ENCODE measurements around the gene ATF1. TPM values are rescaled to one million over a fixed set of nuclear protein-coding genes. Genes with fewer than 3 reads are reported as not detected.

ATF1 gene
- total and polyA plus RNA-seq, 2 of the 8 experiments (the other 6 are each of a cell fraction or from before 2014, with no cell fraction given): 23.2 to 41.8 TPM

DNA sequence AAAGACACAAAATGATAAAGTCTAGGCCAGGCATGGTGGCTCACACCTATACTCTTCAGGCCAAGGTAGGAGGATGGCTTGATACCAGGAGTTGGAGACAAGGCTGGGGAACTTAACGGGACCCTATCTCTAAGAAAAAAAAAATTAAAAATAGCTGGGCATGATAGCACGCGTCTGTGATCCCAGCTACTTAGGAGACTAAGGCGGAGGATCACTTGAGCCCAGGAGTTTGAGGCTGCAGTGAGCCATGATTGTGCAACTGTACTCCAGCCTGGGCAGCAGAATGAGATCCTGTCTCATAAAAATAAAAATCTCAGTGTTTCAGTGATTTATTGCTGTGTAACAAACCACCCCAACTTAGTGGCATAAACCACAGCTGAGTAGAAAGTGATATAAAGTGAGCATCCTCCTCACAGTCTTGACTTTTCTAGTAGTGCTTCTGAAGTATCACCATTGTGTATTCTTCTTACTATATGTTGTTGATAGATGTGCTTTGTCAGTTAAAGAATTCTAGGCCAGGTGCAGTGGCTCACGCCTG is 10.6 kb upstream of the ATF1 start:
- Histone ChIP-seq H3K56ac (replicated peaks; ENCODE audit: insufficient read length, low read depth, low read length) (no peak overlapping the region), H2BK15ac (ENCODE audit: low read length) (no peak overlapping the region), H2BK12ac (ENCODE audit: low read depth, low read length) (no peak overlapping the region), H2BK20ac (ENCODE audit: low read length) (no peak overlapping the region), H4K8ac (ENCODE audit: extremely low read depth, insufficient read depth, low read length) (no peak overlapping the region), H4K91ac (replicated peaks; ENCODE audit: insufficient read length, low read length) (no peak overlapping the region), H3K4ac (replicated peaks; ENCODE audit: insufficient read length, low read depth, low read length) (no peak overlapping the region), H3K79me1 (ENCODE audit: low read depth, low read length) (no peaks in the 10 kb centered on the region), H2BK5ac (ENCODE audit: low read depth, low read length) (no peak overlapping the region), H3K4me2 (ENCODE audit: insufficient read depth in 1 of 2, low read depth in 2 of 2, low read length in 2 of 2) (no peak overlapping the region), H3K36me3 (ENCODE audit: control insufficient read depth in 2 of 4, insufficient read depth in 4 of 4, low read length in 3 of 4) (no peaks in the 10 kb centered on the region; a peak in 1 of 8 replicates), H3K18ac (ENCODE audit: extremely low read depth, low read length) (no peak overlapping the region), H3K23me2 (ENCODE audit: low read depth, low read length) (no peaks in the 10 kb centered on the region), H3K9ac (replicated peaks in 1 of 4; ENCODE audit: extremely low read depth in 1 of 4, low read depth in 3 of 4, low read length in 3 of 4) (no peak overlapping the region), H4K5ac (ENCODE audit: insufficient read length, low read depth, low read length) (no peak overlapping the region), H3K27me3 (replicated peaks in 1 of 4; ENCODE audit: control insufficient read depth in 3 of 4, extremely low read depth in 1 of 4, insufficient read depth in 3 of 4, low read length in 3 of 4) (no peaks in the 10 kb centered on the region), H4K20me1 (replicated peaks in 1 of 2; ENCODE audit: control insufficient read depth in 1 of 2, insufficient read depth in 2 of 2, low read length in 2 of 2) (peaks cover 0 to 1% of the 10 kb centered on the region in 2 experiments), H2AFZ (ENCODE audit: low read length) (no peak overlapping the region), H3K23ac (ENCODE audit: insufficient read length) (no peak overlapping the region), H2AK5ac (ENCODE audit: low read depth, low read length) (no peak overlapping the region), H3K9me3 (ENCODE audit: insufficient read depth in 2 of 2, low read depth in 1 of 2, low read length in 1 of 2) (no peaks in the 10 kb centered on the region), H3K79me2 (ENCODE audit: control insufficient read depth in 1 of 2, insufficient read depth in 2 of 2, low read length in 2 of 2) (no peaks in the 10 kb centered on the region), H3K27ac (ENCODE audit: low read depth, low read length) (no peak overlapping the region), H3K4me1 (replicated peaks in 1 of 4; ENCODE audit: control insufficient read depth in 3 of 4, insufficient read depth in 4 of 4, low read length in 3 of 4) (no peaks in the 10 kb centered on the region), H2BK120ac (replicated peaks; ENCODE audit: low read depth, low read length) (no peak overlapping the region), H3K14ac (ENCODE audit: insufficient read length) (no peak overlapping the region), H3K4me3 (ENCODE audit: extremely low read depth in 1 of 4, insufficient read depth in 2 of 4, low read depth in 3 of 4, low read length in 4 of 4) (no peak overlapping the region)
- 94% methylated on average over 5 of the region's 5 CpGs; no CpG with 5 or more reads in 1 of the 2 experiments for WGBS, 2 experiments (ENCODE audit: extremely low coverage in 1 of 2, insufficient coverage in 1 of 2, insufficient read length in 1 of 2, insufficient replicate concordance in 2 of 2, low coverage in 1 of 2, low lambda C conversion rate in 2 of 2, missing lambda C conversion rate in 1 of 2)
- DNase-seq (ENCODE audit: low read depth in 1 of 2, low spot score in 2 of 2): no peak
- no peak for FAIRE-seq
- ChIA-PET CTCF (ENCODE audit: partially characterized antibody) (no interaction called here), POLR2A (ENCODE audit: partially characterized antibody) (interaction anchor here (0.6 to 4.7 kb wide), 2 partner anchors 11 to 307 kb away, joined by 3 to 22 read pairs; partner anchors contain the start of gene ATF1)
- no peak for TF ChIP-seq NANOG (IDR thresholded peaks at IDR 0.05; ENCODE audit: insufficient read depth, low read depth, low read length, poor library complexity, severe bottlenecking)
- no peak for TF ChIP-seq BACH1 (IDR thresholded peaks at IDR 0.05; ENCODE audit: low read length)
- TF ChIP-seq POLR2AphosphoS5 (IDR thresholded peaks at IDR 0.05; ENCODE audit: low read depth, low read length): no peak
- no peak for TF ChIP-seq CTBP2 (IDR thresholded peaks at IDR 0.05; ENCODE audit: borderline replicate concordance, insufficient read depth, insufficient read length, low read length)
- no peak for TF ChIP-seq GABPA (IDR thresholded peaks at IDR 0.05; ENCODE audit: borderline replicate concordance, insufficient read depth, low read length)
